Bronchial smooth muscle cell (primary cell): ENCODE results near the gene CRELD2. TPM values are rescaled to one million over a fixed set of nuclear protein-coding genes. Genes with fewer than 3 reads are reported as not detected.

Experiments
- total RNA-seq: library from RNA; depleted of rRNA; stranded (reverse); fragments of >200 nt; gene quantifications from 2 replicates; pipeline ENCODE4 v1.2.1, GENCODE V29; 2014

Gene CRELD2
- 69.5 and 72.1 TPM in 2 replicates for total RNA-seq

GRCh38 chr22:49917974-49918910 lies at the start of gene CRELD2, which contains the start of gene ALG12:
TSS of gene CRELD2 (plus strand) at chr22:49918634. CDS start at chr22:49918770, 136 bp downstream.
TSS of gene ALG12 (minus strand) at chr22:49918438. CDS start at chr22:49913765, 4,673 bp downstream.

GRCh38 chr22:49960159-49961004 lies 41.9 kb downstream of the CRELD2 start, which contains the start of gene PIM3:
TSS of gene PIM3 (plus strand) at chr22:49960772. CDS start at chr22:49960948, 176 bp downstream.

Other genes starting within 250 kb of the CRELD2 start
- gene BRD1, start 90.8 kb upstream of the CRELD2 start, total RNA-seq: 17.2 and 20.3 TPM in 2 replicates
- 3.8 and 4.2 TPM in 2 replicates for gene ZBED4, start 64.8 kb upstream of the CRELD2 start, total RNA-seq
- 10.6 and 16.8 TPM in 2 replicates for gene ALG12, start 196 bp upstream of the CRELD2 start, total RNA-seq
- gene PIM3, start 42.1 kb downstream of the CRELD2 start, total RNA-seq: 18.0 and 24.2 TPM in 2 replicates
- gene IL17REL, start 94.1 kb downstream of the CRELD2 start, total RNA-seq: not detected in 2 replicates
- gene TTLL8, start 139.7 kb downstream of the CRELD2 start, total RNA-seq: not detected in 2 replicates
- not detected in 2 replicates for gene MLC1, start 166.8 kb downstream of the CRELD2 start, total RNA-seq
- 1.1 and 1.5 TPM in 2 replicates for gene MOV10L1, start 171.4 kb downstream of the CRELD2 start, total RNA-seq